Measurements from ENCODE around the gene STK39.
"Not testable (repeated sequence)": the region's sequence is repeated elsewhere in the genome, so short reads cannot be mapped to it uniquely, and the experiment has no call there.

The STK39 gene

DNA sequence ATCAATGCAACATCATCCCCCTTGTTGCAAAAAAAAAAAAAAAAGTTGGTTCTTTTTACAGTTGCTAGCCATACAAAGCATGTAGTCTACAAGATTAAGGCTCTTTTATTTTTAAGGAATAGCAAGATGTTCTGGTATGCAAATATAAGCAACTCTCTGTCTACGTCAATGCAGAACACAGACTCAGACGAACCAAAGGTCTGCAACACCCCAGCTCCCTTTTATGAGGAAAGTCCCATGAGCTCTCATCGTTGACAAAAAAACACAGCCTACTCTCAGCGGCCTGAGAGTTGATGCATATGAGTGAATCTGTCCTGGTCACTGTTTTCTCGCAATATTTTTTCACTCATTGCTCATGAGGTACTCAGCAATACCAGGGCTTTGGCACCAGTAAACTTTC lies 112.9 kb downstream of the STK39 start:
- no peak for DNase-seq

DNA sequence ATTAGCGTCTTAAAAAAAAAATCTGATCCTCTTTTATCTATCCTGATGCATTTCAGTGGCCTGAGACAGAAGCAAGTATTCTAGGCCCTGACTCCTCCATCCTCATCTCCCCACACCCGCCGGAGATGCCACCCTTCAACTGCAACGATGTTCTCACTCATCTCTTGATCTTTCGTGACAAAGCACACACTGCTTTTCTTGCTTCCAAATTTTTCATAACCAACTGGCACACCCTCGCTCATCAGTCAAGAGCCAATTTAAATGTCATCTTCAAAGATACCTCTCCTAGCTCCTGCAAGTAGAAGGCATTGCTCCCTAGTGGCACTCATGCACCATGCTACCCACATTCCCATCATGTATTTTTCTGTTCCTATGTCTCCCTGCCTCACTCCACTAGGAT lies 115.0 kb downstream of the STK39 start:
- no peak for DNase-seq

DNA sequence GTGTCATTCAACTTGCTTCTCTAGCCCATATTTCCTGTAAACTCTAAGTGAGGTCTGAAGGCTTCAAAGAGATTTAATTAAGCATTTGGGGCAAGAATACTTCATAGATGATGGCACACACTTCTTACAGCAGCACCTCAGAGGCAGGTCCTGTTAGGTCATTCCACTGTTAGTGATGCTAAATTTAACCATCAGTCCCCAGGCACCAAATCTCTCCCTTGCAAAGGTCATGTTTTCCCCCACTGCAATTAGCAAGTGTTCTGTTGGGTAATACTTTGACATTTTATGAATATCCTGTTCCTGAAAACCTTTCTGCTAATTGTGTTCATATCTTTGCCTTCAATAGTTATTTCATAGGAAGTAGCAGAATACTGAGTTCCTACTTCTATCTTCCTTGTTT lies 117.0 kb downstream of the STK39 start:
- no peak for DNase-seq

DNA sequence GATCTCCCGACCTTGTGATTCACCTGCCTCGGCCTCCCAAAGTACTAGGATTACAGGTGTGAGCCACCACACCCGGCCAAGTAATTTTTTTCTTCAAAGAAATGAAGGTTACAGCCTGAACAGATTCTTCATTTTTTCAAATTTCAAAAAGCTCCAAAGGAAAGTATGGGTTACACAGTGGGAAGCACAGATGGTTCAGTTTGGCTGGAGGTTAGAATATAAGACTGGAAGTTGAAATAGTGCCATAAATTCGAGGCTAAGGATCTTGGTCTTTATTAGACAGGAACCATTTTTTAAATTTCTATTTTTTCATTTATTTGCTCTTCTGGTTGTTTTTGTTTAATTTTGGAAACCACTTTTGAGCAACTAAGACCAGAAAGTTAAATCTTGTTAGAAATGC lies 120.0 kb downstream of the STK39 start:
- no peak for DNase-seq

DNA sequence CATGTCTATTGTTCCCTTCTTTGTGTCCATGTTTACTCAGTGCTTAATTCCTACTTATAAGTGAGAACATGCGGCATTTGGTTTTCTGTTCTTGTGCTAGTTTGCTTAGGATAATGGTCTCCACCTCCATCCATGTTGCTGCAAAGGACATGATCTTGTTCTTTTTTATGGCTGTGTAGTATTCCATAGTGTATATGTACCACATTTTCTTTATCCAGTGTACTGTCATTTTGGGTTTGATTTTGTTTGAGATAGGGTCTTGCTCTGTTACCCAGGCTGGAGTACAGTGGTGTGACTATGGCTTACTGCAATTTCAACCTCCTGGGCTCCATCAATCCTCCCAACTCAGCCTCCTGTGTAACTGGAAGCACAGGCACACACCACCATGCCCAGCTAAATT lies 125.2 kb downstream of the STK39 start:
- DNase-seq: not testable (repeated sequence)

DNA sequence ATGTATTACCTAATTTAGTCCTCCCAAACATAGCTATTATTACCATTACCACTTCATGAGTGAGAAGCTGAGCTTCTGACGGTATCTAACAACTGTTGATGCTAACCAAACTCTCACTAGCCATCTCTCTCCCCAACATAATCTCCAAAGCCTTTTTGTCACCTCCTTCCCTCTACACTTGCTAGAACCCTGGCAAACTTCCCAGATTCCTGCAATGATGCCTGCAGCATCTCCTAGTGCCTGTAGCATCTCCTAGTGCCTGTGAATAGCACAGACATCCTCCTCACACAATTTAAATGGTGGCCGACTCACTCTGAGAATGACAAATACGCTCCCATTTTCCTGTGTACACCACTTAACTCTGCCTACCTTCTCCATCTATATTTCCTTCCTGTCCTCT lies 126.7 kb downstream of the STK39 start:
- DNase-seq: no peak

DNA sequence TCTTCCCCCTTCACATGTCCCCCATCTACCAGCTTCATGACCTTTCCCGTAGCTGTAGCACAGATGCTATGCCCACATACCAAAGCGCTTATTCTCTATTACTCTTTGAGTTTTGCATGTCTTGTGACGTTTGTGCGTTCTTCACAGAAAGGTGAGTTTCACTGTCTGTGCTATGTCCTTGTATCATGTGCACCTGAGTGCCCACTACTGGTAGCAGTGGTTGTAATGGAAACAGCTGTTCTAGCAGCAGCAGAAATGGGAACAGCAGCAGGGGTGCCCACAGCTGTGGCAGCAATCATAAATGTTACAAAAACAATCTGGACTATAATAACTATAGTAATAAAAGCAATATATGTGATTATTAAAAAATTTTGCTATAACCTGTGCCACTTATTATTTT lies 127.1 kb downstream of the STK39 start:
- DNase-seq: no peak

DNA sequence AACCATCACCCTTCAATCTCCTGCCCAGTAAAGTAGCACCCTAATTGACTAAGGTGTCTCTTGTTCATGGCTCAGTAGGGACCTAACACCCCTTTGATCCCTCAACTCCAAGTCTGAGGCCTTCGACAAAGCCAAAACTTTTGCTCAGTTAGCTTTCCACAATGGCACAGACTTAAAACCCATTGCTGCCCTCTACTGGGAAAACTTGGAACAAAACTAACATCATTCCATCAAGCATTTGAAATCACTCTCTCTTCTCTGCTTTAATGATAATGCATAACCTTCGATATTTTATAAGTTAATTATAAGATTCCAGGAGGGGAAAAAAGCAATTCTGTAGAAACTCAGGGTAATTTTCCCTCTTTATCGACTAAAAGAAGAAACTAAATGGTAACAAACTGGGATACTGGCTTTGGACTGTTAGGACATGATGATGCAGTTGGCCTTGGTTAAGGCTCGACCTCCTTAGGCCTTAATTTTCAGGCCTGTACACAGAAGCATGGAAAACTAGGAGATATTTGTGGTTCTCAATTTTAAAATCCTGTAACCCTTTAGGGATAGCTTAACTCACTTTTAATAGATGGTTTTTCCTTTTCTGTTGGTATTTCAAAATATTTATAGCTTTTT lies 127.8 kb downstream of the STK39 start:
- DNase-seq: peak in 1 of 2 experiments; percentile 36

DNA sequence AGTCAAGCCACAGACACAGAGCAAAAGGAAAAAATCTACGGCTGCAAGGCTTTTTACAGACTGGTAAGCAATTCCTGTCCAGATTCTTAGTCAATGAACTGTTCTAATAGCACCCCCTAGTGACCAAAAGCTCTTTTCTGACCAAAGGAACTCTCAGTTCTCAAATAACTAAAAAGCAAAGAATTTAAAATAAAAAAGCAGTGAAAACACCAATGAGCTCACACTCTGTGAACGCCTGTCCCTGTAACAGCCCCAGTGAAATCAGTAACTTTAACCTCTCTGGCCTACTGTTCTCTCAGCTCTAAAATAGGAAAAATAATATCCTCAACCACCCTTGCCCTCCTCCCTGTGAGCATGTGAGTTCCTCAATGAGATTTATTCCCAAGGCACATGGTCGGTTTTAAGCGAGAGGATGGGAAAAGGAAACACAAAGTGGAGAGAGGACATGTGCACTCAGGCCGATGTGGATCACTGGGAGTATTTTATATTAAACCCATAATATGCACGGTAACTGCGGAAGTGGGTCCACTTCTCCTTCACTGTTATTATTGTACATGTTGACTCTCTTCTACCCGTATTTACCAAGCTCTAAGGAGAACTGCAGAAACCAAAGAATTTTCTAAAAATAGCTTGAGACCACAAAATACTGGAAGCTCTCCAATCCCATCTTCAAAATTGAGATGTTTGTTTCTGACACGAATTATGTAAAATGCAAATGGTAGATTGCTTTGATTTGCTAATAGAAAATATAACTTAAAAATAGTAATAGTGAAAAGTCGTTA lies 128.5 kb downstream of the STK39 start:
- peak; percentile 5 to 56 for DNase-seq

DNA sequence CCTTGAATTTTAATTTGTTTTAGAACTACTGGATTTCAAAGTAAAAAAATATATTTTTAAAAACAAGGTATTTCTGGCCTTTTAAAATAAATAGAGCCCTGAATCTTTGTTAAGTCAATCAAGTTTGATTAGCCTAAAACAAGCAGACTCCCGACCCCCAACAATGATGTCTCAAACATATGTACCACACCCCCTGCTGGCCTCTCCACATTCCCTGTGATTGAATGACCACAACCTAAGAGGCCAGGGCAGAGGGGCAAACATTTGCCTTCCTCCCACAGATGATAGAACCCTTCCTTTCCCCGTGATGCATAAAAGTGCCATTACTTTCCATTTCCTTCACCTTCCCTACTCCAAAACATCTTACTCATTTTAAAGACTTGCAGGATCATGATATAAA lies 130.9 kb downstream of the STK39 start:
- no peak for DNase-seq

DNA sequence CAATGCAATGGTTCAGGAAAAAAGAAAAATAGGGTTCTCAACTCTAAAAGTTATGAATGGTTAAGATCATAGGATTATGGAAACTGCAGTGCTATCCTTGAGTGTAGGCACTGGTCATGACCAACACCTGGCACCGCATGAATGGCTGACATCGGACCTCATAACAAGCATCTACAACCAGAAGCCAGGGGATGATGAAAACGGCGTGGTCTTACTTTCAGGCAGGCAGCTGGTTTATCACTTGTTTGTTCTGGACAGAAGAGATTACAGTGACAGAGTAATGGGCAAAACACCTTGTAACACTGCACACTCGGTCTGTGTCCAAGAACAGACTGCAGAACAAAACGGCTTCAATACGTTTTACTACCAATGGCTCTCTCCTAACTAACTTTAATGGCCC lies 132.8 kb downstream of the STK39 start:
- no peak for DNase-seq

DNA sequence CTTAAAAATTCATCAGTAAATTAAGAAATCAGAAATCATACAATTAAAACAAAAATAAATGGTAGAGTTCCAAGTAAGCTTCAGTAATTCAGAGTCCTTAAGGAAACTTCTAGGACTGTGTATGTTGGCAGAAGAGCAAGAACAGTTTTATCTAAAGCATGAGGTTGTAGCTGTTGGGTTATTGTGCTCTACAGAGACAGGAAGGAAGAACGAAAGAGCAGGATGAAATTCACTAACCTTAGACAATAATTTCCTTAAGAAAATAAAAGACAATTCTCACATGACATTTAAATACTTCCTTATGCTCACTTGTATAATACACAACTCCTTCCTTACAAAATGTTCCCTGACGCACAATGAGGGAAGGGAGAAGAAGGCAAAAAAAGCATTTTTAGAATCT lies 133.4 kb downstream of the STK39 start:
- no peak for DNase-seq

DNA sequence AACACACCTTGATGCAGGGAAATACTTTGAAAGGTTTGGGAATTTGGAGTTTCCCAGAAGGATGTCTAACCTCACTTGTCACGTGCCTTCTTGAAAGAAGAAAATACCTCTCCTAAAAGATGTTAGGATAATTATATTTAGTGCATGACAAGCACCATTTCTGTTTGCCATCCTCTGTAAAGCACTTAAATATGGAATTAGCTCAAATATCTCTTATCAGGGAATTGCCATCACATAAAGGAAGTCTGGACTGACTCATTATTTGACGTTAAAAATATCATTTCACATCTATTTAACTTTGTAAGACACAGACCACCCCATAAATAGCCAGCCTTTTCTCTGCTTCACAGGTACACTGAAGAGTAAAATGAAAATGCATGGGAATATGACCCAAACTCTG lies 140.1 kb downstream of the STK39 start:
- no peak for DNase-seq

DNA sequence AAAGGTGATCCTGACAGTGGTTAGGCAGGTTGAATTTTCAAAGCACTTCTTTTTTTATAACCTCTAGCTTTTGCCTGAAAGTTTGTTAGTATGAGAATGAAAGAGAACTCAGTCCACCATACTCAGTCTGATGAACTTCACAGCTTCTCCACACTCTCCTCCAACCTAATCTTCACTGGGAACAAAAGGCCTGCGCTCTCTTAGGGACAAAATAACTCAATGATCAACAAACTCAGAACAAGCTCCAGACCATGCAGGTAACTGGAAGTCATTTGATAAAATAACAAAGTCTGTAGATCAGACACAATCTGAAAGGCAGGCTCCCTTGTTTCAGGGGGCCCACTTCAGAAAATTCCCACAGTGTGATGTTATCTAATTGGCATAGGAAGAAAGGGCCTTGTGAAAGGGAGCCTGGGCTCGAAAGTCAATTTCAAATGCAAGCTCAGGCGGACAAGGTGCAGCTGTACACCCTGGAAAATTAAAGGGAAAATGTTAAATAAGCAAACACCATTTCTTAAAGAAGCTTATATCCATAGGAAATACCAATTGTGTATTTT lies 142.2 kb downstream of the STK39 start:
- DNase-seq: no peak

DNA sequence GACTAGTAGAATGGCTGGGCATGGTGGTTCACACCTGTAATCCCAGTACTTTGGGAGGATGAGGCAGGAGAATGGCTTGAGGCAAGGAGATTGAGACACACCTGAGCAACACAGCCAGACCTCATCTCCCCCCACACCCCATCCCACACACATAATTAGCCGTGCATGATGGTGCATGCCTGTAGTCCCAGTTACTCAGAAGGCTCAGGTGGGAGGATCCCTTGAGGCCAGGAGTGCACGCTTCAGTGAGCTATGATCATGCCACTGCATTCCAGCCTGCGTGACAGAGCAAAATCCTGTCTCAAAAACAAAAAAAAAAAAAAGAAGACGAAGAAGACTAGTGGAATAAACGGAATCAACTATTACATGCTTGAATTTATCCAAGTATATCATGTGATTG lies 150.0 kb downstream of the STK39 start:
- DNase-seq: no peak

DNA sequence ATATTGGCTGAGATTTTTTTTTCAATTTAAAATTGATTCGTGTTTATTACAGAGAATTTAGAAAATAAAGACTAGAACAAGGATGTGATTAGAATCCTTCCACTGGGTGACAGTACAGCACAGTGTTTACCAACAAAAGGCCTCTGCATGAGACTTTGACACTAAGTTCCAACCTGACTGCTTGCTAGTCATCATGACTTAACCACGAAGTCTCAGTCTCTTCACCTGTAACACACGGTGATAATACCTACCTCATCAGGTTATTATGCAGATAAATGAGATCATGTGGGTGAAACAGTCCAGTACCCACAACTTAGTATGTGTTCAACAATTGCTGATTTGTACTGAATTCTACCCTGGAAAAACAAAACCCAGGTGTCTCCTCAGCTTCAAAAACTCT lies 151.2 kb downstream of the STK39 start:
- DNase-seq: no peak

DNA sequence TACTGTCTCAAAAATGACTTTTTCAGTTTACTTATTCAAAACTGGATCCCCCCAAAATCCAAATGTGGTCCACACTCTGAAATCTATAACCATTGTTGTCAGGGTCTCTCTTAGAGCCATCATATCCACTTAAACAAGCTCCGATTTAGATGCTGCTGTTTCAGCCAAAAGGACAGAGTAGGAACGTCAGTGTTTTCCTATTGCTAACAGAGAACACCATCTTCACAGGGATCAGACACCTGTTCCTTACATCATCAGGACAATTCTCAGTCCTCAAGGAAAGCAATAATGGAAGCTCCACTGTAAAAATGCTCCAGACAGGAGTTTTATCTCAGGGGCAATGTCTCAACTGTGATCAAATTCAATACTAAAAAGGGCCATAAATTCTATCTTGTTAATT lies 155.4 kb downstream of the STK39 start:
- no peak for DNase-seq

DNA sequence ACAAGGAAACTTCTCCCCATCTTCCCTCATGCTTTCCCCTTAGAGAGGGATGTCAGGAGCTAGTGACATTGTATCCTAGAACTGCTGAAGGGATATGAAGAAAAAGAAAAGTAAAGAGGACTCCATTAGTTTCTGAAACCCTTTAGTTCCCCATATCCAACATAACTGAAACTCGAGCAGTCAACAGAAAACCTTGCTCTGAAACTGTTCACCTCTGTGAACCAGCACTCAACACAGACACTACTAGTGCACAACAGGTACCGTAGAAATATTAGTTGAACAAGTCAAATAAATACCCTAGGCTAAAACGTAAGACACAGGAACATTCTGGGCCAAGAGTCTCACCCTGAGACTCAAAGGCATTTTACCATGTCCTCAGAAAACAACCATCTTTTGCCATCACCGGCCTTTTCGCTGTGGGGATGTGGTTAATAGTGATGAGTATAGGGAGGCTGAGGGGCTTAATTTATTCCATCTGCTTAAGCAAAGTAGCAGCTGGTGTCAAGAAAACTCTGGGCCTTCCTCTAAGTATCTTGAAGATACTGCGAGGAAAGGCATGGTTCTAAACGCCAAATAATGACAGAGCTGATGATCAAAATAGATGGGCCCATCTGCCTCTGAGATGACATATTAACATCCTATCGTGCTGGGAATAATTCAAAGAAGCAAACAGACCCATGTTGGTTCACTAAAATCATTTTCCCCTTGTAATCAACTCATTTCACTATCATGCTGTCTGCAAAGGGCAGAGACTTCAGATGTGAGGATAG lies 156.8 kb downstream of the STK39 start:
- no peak for DNase-seq

DNA sequence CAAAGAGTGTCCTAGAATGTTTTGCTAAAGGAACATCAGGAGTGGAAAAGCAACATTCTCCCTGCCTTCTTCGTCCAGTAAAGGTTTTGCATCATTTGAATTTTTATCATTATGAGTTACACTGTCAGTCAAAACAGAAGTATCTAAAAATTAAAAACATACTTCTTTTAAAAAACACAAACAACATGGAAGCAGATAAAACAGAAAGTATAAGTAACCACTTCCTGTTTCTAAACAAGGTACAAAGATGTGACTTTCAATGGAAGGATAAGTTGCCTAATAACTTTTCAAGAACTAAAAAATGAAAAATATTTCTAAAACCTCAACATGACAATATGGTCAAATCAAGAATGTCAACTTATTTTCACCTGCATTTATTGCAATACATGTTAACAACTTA lies 158.2 kb downstream of the STK39 start:
- DNase-seq: no peak

DNA sequence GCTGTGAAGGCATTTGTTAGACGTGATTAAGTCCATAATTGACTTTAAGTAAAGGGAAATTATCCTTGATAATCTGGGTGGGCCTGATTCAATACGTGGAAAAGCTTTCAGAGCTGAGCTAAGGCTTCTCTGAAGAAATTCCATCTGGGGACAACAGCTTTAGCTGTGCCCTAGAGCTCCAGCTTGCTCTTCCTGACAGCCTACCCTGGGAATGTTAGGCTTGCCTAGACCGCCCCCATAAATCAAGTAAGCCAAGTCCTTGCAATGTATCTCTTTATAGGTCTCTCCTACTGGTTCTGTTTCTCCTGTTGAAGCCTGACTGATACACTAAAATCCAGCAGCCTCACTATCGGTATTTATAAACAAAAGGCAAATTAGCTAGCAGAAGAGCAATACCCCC lies 160.0 kb downstream of the STK39 start:
- no peak for DNase-seq

DNA sequence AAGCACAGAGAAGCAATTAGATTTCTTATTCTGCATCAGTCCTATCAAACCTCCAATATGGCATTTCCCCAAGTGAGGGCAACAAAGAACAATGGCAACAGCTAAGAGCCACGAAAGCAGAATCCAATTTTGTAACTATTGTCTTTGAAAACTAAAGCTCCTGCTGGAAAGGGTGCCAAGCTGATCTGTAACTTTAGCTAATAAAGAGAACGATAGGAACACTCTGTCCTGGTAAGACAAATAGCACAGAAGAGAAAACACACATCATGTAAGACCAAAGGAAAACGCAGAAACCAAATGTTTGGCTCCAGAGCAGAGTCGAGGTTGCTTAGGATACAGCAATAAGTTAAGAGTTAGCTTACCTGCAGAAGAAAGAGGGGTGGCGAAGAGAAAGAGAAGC lies 160.5 kb downstream of the STK39 start:
- DNase-seq: no peak

DNA sequence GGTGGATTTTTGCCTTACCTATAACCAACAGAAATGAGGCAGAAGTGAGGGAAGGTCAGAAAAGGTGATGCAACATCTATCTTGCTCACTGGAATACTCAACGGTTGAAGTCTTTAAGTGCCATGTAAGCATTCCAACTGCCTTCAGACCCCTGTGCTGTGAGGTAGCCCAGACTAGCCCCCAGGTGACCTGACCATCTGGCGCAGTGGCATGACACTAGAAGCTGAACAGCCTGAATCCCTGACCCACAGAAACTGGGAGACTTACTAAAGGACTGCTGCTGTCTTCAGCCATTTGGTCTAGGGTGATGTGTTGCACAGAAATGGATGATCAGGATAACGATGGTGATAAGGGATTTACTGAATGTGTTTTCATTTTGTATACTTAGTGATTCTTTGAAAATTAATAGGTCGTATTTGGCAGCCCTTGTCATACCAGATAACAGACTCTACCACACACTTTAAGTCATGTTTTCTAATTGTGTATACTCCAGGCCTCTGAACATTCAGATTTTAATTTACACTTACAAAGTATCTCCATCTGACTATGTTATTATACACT lies 161.5 kb downstream of the STK39 start:
- no peak for DNase-seq

DNA sequence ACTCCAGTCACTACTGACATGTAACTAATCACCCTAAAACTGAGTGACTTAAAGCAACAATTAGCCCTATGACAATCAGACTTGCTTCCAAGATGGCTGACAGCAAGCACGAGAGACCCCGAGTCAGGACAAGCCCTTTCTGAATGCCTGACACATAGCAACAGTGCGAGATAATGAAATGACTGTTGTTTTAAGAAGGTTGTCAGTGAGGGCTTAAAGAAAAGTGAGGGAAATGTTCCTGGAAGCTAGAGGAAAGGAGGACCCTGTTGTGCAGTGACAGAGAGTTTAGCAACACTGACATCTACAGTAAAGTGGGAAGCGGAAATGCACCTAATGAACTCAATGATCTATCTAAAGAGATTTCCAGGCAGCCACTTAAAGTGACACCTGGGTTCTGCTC lies 163.1 kb downstream of the STK39 start:
- no peak for DNase-seq

DNA sequence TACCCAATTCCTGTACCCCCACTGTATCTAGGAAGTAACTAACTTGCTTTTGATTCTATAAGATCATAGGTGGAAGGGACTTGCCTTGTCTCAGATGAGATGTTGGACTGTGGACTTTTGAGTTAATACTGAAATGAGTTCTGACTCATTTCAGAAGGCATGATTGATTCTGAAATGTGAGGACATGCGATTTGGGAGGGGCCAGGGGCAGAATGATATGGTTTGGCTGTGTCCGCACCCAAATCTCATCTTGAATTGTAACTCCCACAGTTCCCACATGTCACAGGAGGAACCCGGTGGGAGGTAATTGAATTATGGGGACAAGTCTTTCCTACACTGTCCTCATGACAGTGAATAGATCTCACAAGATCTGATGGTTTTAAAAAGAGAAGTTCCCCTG lies 165.9 kb downstream of the STK39 start:
- not testable (repeated sequence) for DNase-seq

Measured in SW 1271 (cell line).